Right renal cortex interstitium (tissue), 3 donors: ENCODE data around the gene ITGAE. TPM values are rescaled to one million over a fixed set of nuclear protein-coding genes. Genes with fewer than 3 reads are reported as not detected.
"Not testable (repeated sequence)": the region's sequence is repeated elsewhere in the genome, so short reads cannot be mapped to it uniquely, and the experiment has no call there.

Experiments used
- DNase-seq, 3 donors: peaks; one replicate each; pipeline ENCODE4 v3.0.0-alpha.2; 2013; ENCODE audit warnings: low read depth in 3 of 3, low spot score in 2 of 3
- polyA plus RNA-seq, 3 donors: library from polyadenylated mRNA; unstranded; fragments of 120-200 nt; gene quantifications; one replicate each; pipeline ENCODE4 v1.2.1, GENCODE V29; 2013; ENCODE audit not compliant: insufficient read length in 3 of 3

The ITGAE gene
- polyA plus RNA-seq, 3 donors = 37.4 to 40.9 (median 38.3) TPM

GRCh38 chr17:3795390-3796102 is 5.4 kb downstream of the ITGAE start:
- no peak for DNase-seq

- DNase-seq = no peak
Measured at GRCh38 chr17:3794557-3795389, 6.2 kb downstream of the ITGAE start.

GRCh38 chr17:3794152-3794551 is 6.8 kb downstream of the ITGAE start:
- DNase-seq = not testable (repeated sequence)

- DNase-seq = not testable (repeated sequence)
Measured at GRCh38 chr17:3793258-3793657, 7.7 kb downstream of the ITGAE start.

GRCh38 chr17:3792481-3792880 is 8.5 kb downstream of the ITGAE start:
- DNase-seq = no peak

GRCh38 chr17:3788200-3788599 is 12.8 kb downstream of the ITGAE start:
- no peak for DNase-seq

GRCh38 chr17:3785323-3785722 is 15.7 kb downstream of the ITGAE start:
- DNase-seq = not testable (repeated sequence)

- DNase-seq = no peak
Measured at GRCh38 chr17:3782751-3783150, 18.2 kb downstream of the ITGAE start.

GRCh38 chr17:3780986-3781385 is 20.0 kb downstream of the ITGAE start:
- DNase-seq = no peak

- DNase-seq = no peak
Measured at GRCh38 chr17:3777366-3778120, 23.4 kb downstream of the ITGAE start.

- DNase-seq = no peak
Measured at GRCh38 chr17:3773966-3774365, 27.0 kb downstream of the ITGAE start.

- no peak for DNase-seq
Measured at GRCh38 chr17:3773511-3773910, 27.5 kb downstream of the ITGAE start.

- no peak for DNase-seq
Measured at GRCh38 chr17:3772764-3773163, 28.2 kb downstream of the ITGAE start.

GRCh38 chr17:3771140-3771539 is 29.8 kb downstream of the ITGAE start:
- no peak for DNase-seq

GRCh38 chr17:3770466-3770865 is 30.5 kb downstream of the ITGAE start:
- DNase-seq = no peak

GRCh38 chr17:3768769-3769168 is 32.2 kb downstream of the ITGAE start:
- DNase-seq = no peak

GRCh38 chr17:3768341-3768740 is 32.6 kb downstream of the ITGAE start:
- no peak for DNase-seq

- no peak for DNase-seq
Measured at GRCh38 chr17:3766779-3767178, 34.2 kb downstream of the ITGAE start.

- DNase-seq = no peak
Measured at GRCh38 chr17:3765981-3766380, 35.0 kb downstream of the ITGAE start.

GRCh38 chr17:3763777-3764170 is 37.2 kb downstream of the ITGAE start:
- DNase-seq = no peak
